Measurements from ENCODE around the gene MMP28.
A peak's percentile ranks its signal among the peaks of the same experiment; 100 is the strongest.

Gene MMP28

DNA sequence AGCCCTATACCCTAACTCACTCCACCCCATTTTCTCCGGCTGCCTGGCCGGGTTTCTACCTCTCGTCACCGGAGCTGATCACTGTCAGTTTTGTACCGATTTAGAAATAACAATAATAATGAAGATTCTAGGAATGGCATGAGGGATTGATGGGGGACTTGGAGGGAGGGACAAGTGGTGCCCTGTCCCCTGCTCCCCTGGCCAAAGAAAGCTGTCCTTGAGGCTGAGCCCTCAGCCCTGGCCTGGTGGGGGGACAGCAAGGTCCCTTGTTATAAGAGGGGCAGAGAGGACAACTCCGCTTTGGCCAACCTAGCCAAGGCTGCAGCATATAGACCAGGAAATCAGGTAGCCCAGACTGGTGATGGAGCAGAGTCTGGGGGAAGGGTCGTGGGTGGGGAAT lies 52.9 kb downstream of the MMP28 start:
- no peak for DNase-seq

DNA sequence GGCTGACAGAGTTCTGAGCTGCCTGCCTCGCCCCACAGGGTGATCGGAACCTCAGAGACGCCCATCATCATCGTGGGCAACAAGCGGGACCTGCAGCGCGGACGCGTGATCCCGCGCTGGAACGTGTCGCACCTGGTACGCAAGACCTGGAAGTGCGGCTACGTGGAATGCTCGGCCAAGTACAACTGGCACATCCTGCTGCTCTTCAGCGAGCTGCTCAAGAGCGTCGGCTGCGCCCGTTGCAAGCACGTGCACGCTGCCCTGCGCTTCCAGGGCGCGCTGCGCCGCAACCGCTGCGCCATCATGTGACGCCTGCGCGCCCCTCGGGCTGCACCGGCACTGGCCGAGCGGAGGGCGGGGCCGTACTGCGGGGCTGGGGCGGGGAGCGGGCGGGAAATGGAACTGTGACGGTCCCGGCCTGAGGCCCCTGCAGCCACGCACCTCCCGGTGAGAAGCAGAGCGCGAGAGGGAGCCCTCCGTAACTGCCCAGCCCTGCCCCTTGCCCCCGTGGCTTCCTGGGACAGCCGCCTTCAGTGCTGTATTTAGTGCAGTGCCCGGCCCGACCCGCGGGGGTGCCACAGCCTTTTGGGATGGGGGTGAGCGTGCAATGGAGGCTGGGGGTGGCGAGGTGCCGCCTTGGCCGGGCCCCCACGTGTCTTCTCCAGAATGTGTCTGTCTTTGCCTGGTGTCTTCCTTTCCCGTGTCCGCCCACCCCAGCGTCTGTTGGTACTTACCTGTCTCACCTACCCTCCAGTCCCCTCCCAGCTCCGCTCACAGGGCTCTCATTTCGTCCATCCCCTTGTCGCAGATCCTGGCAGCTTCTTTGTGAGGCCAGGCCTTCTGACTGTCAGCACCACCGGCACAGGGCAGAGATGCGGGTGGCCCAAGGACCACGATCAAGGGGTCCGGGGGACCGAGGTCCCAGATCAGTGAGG lies 54.2 kb downstream of the MMP28 start:
- no peak for DNase-seq

DNA sequence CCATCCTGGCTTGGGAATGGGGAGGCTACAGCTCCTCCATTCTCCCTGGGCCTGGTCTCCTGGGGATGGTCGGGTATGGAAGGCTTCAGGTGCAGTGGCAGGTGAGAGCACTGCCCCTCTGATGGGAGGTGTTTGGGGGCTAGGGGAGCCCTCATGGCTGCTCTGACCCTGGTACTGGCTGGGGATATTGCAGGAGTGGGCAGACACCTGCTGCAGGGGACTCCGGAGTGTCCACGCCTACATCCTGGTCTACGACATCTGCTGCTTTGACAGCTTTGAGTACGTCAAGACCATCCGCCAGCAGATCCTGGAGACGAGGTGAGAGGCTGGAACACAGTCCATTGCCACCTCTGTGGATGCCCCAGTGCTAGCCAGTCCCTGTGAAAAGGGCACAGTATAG lies 55.2 kb downstream of the MMP28 start:
- no peak for DNase-seq

DNA sequence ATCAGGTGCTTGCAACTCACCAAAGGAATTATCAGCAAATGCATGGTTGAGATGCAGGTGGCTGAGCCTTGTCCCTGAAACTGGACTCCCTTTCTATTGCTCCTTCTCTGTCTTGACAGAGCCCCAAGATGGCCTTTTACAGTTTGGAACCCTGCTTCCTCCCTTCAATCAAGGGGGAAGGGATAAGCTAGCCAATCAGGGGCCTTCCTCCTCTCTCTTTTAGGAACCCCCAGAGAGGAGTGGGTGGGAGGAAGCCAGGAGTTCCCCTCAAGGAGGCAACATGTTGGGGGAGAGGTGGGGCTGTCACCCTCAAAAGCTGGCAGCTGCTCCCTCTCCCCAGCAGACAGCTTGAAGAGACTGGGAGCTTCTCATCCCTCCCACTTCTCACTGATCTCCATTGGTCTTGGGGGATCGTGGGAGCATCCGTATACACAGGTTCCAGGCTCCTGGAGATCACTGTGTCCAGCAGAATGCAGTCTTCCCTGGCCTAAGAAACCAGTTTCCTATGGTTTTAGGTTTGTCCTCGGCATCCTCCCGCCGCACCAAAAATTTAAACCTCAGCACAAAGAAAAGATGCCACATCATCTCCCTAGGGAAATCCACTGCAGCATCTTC lies 56.8 kb downstream of the MMP28 start:
- peak; percentile 3 for DNase-seq

DNA sequence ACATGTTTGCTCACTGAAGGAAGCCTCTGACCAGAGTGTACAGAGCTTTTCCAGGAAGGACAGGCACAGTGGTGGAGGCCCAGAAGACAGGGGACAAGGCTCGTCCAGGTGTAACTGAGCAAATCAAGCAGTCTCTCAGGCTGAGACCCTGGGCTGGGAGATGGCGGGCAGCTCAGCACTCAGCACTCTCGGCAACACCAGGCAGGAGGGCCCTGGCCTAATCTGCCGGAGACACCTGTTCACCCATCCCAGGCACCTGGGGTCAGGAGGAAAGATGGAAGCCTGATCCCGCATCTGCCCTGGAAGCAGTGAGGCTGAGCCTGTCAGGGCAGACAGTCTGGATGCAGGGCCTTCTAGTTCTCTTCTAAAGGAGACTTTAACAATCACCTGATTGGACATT lies 59.2 kb downstream of the MMP28 start:
- no peak for DNase-seq

DNA sequence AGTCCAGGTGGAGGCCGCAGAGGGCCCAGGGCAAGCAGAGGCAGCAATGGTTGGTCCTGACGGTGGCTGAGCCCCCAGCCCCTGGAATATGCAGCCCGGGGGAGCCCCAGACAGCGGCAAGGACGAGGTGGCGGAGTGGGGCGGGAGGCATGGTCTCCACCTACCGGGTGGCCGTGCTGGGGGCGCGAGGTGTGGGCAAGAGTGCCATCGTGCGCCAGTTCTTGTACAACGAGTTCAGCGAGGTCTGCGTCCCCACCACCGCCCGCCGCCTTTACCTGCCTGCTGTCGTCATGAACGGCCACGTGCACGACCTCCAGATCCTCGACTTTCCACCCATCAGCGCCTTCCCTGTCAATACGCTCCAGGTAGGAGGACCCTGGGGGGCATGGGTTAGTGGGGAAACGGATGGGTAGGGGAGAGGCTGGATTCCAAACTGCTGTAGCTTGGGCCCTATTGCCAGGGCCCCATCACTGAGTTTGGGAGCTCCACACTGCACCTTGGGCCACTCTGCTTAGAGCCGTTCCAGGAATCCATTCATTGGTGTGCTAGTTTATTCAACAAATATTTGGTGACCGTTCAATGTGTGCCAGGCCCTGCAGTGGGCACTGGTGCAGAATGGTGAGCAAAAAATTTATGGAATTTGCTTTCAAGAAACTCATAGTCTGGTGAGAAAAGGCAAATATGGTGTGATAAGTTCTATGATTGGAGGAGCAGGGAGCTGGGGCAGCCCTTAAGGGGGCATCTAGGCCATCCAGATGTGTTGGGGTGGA lies 60.2 kb downstream of the MMP28 start:
- no peak for DNase-seq

DNA sequence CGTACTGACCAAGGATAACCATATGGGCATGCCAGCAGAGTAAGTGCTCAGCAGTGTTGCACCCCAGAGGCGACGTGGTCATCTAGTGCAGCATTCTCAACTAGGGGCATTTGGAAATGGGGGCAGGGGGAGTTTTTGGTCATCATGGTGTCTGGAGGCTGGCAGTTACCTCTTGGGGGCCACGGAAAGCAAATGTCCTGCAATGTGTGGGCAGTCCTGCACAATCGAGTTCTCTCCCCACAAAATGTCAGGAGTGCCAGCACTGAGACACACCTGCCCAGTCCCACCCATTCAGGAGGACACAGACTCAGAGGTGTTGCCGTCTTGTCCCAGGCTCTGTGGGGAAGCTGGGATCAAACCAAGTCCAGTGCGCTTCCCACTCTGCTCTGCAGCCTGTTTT lies 61.0 kb downstream of the MMP28 start:
- DNase-seq, result no peak

DNA sequence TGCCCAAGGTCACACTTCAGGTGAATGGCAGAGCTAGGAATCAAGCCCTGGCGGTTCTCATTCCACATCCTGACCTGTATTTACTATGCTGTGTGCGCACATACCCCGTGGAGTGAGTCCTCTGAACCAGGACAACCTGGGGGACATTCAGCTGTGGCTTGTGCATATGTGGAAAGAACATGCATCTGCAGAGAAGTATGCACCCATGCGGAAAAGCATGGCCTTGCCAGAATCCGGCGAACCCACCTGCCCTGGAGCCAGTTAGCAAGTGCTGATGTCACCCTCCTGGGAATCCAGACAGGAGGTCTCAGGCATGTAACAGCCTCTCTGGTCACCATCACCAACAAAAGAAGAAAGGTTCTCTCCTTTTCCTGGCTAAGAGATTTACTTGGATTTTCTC lies 62.1 kb downstream of the MMP28 start:
- no peak for DNase-seq

DNA sequence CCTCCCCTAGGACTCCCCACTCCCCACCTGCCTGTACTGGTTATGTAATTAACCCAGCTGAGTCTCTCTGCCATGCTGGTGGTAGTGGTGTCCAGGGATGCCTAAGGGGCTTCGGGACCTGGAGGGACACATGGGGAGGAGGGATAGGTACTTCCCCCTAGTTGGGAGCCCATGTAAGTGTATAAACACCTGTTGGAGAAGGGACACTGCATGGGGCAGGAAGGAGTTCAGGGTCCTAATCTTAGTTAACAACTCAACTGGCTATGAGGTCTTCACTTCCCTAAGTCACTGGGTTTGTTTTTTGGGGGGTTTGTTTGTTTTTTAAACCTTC lies 62.7 kb downstream of the MMP28 start:
- no peak for DNase-seq

DNA sequence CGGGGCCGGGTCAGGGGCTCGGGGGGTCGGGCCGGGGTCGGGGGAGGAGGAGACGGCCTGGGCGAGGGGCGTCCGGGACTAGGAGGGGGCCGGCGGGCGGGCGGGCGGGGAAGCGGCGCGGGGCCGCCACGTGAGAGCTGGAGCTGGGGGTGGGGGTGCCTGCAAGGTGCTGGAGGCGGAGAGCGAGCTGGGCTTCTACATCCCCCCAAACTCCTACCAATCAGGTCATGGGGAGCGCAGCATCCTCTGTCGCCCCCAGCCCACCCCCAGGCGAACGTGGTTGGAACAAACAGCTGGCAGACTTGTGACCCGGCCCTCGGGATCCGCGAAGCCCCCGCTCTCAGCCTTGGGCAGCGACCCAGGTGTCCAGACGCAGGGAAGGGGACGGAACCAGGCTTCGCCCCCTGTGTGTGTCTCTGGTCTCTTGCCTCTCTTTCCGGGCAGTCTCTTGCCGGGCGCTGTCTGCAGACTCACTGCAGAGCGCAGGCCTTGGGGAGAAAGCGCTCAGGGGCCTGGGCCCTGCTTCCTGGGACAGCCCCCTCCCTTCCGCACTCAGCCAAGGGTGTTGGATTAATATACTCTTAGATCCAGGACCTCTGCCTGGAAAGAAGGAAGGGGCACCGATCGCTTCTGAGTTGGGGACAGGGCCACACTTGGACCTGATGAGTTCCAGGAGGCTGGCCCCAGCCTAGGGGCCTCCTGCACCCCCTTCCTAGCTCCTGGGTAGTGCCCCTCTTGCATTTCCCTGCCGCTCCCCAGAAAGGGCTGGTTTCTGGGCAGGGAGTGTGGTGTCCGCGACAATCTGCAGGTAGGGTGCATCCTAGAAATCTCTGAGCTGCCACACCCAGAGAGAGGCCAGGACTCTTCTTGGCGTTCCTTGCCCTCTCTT lies 63.3 kb downstream of the MMP28 start:
- DNase-seq, result no peak

DNA sequence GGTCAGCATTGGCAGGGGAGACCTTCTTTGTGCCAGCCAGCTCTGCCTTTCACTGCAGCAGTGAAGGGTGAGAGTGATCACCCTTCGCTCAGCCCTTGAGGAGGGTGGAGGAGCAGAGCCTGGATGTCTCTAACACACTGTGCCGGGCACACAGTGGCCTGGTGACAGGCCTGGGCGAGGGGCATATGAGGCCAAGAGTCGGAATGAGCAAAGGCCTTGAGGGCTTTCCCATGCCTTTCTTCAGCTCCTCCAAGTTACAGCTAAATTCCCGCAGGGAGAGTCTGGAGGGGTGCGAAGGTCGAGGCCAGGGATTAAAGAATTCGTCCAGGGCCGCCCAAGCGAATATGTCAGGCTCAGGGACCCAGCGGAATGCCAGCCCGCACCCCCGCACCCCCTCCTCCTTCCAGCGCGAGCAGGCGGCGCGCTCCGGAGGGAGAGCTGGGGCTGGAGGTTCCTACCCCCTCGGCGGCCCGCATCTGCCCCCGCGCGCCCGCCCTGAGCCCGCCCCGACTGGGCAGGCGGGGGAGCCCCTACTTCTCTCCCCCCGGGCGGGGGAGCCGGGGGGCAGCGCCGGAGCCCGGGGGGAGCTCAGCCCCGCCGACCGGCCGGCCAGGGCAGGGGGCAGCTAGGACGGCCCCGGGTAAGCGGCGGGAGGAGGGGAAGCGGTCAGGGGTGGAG lies 64.1 kb downstream of the MMP28 start, which contains the start of gene RASL10B:
RASL10B (plus strand) TSS at position 401 of the 678 bp plus-strand sequence. CDS start 3,546 bp downstream, outside the sequence.
- peak; percentile 60 for DNase-seq

DNA sequence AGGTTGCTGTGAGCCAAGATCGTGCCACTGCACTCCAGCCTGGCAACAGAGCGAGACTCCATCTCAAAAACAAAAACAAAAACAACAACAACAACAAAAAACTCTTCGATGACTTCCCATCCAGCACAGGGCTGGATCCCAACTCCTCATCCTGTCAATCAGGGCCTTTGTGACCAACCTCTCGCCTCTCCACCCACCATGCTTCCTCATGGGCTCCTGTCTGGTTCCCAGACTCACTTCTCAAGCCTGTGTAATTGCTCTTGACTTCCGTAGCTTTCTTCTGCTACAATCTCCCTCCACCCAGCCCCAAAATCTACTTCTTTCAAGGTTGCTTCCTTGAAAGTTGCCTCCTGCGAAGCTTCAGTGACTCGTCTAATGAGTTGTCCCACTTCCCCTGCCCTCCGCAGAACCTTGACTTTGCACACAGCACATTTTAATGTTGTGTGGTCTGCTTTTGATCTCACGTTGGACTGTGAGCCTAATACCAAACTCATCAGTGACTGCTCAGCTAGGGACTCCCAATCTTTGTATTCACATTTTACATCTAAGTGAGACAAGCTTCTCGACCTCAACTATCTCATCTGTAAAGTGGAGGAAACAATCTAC lies 64.9 kb downstream of the MMP28 start:
- no peak for DNase-seq

DNA sequence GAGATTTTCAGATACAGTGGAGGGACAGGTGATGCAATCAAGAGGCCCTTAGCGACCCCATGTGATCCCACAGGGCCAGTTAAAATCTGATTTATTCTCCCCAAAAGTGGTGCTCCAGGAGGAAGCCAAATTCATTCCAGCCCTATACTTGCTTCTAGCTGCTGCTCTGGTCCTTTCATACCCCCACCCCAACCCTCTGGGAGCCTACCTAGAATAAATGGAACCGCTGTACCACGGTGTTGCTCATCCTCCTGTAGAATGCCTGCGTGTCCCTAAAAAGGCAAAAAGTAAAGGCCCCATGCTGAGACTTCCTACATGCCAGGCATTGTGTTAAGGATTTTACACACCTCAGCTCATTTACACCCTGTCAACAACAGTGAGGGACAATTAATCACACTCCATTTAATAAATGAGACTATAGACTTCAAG lies 66.0 kb downstream of the MMP28 start:
- no peak for DNase-seq

DNA sequence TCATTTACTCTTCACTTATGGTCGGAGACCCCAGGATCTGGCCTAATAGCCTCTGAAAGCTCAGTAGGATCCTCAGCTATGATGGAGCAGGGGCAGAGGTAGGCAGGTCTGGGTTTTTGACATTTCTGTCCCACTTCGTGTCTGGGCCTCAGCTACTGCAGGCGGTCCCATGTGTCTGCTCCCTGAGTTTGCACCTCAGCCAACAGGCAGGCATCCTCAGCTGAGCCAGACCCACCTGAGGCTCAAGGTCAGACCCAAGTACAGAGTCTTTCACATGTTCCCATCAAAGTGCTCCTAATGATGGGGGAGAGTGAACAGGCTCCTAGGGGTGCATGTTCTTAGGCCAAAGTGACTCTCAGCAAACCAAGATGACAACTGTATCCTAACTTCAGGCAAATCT lies 66.9 kb downstream of the MMP28 start:
- DNase-seq, result no peak

DNA sequence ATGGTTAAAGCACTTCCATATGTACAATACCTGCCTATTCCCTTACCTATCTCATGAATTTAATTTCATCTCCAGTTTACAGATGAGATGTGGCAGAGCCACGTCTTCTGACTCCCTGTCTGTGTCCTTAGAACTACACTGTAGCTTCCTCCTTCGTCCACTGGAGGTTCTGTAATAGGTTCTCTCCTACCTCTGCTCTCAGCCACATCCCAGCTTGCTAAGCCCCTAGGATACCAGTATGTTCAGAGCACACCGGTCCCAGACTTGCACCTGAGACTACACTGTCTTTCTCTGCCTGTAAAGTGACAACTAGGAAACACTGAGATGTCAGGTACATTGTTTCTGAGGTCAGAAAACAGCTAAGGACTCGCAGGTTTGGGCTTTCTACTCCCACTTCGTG lies 67.8 kb downstream of the MMP28 start:
- no peak for DNase-seq

DNA sequence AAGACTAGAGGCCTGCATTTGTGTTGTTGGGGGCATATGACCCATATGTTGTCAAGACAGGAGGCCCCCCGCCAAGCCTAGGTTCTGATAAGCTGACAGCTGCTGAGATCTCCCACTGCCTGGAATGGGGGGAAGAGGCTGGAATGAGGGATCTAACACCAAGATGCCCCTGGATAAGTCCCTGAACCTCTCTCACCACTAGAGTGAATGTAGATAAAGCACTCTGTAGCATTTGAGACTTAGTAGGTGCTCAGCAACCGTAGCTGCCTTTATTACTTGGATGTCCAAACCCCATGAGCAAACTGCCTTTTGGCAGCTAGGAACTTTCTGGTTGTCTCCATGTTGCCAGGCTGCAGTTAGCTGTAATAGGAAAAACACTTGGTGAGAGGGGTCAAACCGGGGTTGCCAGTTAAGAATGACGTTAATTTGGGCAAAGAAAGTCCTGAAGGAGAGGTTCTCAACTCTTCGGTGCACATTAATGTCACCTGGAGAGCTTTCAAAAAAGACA lies 68.4 kb downstream of the MMP28 start:
- DNase-seq, result no peak

DNA sequence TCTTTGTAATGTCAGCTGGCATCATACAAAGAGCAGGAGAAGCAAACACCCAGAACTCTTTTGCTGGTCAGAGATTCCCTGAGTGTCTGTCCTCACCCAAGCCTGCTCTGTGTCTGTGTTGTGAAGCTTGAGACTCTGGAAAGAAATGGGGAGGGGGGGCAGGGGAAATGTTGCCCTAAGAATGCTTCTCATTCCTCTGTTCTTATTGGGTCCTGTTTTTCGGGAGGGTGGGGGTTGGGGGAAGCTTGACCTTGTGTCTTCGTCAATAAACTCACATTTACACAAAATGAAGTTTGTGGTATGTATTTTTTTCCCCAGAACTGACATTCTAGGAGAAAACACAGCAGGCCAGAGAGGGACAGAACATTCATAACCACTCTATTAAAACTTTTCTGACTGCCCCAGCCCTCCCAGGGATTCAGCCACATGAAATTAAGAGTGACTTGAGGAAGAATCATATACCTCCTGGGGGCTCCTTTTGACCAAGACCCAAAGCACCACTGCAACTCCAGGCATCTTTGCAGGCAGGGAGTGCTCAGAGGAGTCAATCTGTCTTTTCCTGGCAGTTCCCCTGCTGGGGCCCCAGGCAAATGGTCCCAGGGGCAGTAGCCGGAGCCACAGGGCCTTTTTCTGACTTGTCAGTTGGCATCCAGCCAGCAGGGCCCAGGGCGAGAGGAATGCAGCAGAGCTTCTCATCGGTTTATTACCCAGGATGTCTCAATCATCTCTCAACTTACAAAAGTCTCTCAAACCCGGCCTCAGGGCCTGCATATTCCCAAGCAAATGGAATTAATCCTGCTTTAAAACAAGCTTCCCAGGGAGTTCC lies 69.1 kb downstream of the MMP28 start:
- DNase-seq, result peak; percentile 64

DNA sequence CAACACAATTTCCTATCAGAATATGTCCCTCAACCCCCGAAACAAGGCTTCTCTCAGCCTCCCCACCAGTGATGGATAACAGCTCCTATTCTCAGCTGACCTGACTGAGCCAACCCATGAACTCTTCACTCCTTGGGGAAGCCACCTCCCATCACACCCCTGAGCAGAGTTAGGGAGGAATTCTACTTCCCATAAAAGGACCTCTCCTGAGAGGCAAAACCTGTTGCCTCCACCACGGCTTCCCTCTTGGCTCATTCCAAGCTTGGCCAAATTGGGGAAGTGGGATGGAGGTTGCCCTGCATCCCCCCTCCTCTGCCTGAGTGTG lies 69.7 kb downstream of the MMP28 start:
- no peak for DNase-seq

DNA sequence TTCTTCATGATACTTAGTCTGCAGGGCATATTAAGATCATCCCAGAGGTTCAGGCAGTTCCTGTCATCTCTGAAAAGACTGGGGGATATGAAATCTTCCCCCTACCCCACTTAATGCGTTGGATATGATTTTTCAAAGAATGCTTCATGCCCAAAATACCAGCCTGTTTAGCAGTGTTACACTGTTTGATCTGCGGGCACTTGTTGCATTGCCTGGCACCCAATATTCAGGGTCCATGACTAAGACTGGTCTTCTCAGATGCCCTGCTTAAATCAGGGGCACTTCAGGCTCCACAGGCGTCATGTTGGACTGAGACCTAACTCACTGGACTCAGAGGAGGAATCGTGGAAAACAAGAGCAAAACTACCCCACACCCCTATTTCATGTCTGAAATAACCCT lies 70.4 kb downstream of the MMP28 start:
- DNase-seq, result no peak

DNA sequence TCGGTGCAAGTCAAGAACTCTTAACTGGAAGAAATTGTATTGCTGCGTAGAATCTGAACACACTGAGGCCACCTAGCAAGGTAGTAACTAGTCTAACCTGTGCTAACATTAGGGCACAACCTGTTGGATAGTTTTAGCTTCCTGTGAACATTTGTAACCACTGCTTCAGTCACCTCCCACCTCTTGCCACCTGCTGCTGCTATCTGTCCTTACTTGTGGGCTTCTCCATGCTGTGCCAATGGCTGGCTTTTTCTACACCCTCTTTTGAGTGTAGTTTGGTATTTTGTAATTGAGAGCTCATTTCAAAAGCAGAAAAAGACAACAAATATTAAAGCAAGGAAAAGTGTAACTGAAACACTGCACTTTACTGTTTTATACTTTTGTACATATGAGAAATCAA lies 71.7 kb downstream of the MMP28 start:
- DNase-seq, result no peak

DNA sequence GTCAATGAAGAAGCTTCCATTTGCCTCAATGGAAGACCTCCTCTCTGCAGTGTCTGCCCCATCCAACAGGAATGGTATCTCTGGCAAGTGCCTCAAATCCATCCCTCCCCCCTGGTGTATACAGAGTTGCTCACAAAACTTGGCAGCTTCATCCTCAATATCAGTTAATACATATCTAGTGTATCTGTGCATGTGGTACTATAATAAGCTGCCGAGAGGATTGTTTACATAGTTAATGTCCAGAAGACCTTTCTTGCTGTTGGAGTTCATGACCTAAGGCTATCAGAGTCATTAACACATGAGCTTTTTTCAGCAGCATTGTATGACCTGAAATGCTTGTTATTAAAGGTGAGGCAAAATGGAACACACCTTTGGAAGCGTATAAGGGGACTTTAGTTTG lies 78.0 kb downstream of the MMP28 start:
- no peak for DNase-seq

Data from femur (tissue), 1 donor.